ENCODE data around the gene LSM2. TPM values are rescaled to one million over a fixed set of nuclear protein-coding genes. Genes with fewer than 3 reads are reported as not detected.
A peak's percentile ranks its signal among the peaks of the same experiment; 100 is the strongest.

Gene LSM2
- total and polyA plus RNA-seq, 9 of the 15 experiments (the other 6 are each of a cell fraction or from before 2014, with no cell fraction given): 154 to 407 (median 223) TPM

DNA sequence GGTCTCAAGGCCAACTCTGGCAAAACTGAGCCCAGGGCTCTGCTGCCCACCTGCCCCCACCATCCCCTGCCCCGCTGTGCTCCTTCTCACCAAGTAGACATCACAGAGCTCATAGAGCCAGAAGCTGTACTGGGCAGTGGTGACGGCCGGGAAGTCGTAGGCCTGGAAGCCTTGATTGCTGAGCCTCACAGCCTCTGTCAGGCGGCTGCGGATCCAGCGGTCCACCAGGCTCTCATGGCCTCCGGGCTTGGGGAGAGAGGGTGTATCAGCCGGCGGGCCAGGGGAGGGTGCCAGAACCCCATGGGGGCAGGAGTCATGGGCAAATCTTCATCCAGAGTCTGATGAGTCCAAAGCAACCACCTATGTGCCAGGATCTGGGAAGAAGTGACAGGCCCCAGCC lies 26.9 kb downstream of the LSM2 start (continued):
- TF ChIP-seq, protein P1, sequence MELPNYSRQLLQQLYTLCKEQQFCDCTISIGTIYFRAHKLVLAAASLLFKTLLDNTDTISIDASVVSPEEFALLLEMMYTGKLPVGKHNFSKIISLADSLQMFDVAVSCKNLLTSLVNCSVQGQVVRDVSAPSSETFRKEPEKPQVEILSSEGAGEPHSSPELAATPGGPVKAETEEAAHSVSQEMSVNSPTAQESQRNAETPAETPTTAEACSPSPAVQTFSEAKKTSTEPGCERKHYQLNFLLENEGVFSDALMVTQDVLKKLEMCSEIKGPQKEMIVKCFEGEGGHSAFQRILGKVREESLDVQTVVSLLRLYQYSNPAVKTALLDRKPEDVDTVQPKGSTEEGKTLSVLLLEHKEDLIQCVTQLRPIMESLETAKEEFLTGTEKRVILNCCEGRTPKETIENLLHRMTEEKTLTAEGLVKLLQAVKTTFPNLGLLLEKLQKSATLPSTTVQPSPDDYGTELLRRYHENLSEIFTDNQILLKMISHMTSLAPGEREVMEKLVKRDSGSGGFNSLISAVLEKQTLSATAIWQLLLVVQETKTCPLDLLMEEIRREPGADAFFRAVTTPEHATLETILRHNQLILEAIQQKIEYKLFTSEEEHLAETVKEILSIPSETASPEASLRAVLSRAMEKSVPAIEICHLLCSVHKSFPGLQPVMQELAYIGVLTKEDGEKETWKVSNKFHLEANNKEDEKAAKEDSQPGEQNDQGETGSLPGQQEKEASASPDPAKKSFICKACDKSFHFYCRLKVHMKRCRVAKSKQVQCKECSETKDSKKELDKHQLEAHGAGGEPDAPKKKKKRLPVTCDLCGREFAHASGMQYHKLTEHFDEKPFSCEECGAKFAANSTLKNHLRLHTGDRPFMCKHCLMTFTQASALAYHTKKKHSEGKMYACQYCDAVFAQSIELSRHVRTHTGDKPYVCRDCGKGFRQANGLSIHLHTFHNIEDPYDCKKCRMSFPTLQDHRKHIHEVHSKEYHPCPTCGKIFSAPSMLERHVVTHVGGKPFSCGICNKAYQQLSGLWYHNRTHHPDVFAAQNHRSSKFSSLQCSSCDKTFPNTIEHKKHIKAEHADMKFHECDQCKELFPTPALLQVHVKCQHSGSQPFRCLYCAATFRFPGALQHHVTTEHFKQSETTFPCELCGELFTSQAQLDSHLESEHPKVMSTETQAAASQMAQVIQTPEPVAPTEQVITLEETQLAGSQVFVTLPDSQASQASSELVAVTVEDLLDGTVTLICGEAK (IDR thresholded peaks at IDR 0.05): no peak
- TF ChIP-seq, protein P1 (CRISPR knock-in tag; IDR thresholded peaks at IDR 0.05): no peak
- TF ChIP-seq NFATC3 (IDR thresholded peaks at IDR 0.05): no peak
- peak; percentile 56 for TF ChIP-seq POLR2G (IDR thresholded peaks at IDR 0.05; ENCODE audit: low read depth, low read length)
- no peak for TF ChIP-seq ZNF384 (IDR thresholded peaks at IDR 0.05; ENCODE audit: low read depth, low read length)
- TF ChIP-seq POLR2H (tag; IDR thresholded peaks at IDR 0.05; ENCODE audit: low read depth): no peak
- TF ChIP-seq, protein P2, sequence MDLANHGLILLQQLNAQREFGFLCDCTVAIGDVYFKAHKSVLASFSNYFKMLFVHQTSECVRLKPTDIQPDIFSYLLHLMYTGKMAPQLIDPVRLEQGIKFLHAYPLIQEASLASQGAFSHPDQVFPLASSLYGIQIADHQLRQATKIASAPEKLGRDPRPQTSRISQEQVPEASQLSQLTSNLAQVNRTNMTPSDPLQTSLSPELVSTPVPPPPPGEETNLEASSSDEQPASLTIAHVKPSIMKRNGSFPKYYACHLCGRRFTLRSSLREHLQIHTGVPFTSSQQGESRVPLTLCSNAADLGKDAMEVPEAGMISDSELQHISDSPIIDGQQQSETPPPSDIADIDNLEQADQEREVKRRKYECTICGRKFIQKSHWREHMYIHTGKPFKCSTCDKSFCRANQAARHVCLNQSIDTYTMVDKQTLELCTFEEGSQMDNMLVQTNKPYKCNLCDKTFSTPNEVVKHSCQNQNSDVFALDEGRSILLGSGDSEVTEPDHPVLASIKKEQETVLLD (IDR thresholded peaks at IDR 0.05): no peak
- TF ChIP-seq TOE1 (IDR thresholded peaks at IDR 0.05; ENCODE audit: borderline replicate concordance): no peak
- no peak for TF ChIP-seq TOE1 (CRISPR knock-in tag; IDR thresholded peaks at IDR 0.05; ENCODE audit: borderline replicate concordance, low read depth)
- TF ChIP-seq YY1 (IDR thresholded peaks at IDR 0.05; ENCODE audit: borderline replicate concordance in 1 of 3, control insufficient read depth in 1 of 3, extremely low read depth in 1 of 3, insufficient read depth in 3 of 3, insufficient read length in 1 of 3, insufficient replicate concordance in 2 of 3, low read depth in 1 of 3, low read length in 2 of 3): no peak
- no peak for TF ChIP-seq KDM4B (IDR thresholded peaks at IDR 0.05; ENCODE audit: borderline replicate concordance in 2 of 2, low read depth in 1 of 2)
- no peak for TF ChIP-seq ZFP30 (CRISPR knock-in tag; IDR thresholded peaks at IDR 0.05; ENCODE audit: borderline replicate concordance)
- TF ChIP-seq ZC3H11A (IDR thresholded peaks at IDR 0.05; ENCODE audit: low read depth, low read length): no peak
- TF ChIP-seq NFE2 (IDR thresholded peaks at IDR 0.05; ENCODE audit: low read depth): no peak
